CD14-positive monocyte (primary cell): ENCODE results near the gene FAM83F. TPM values are rescaled to one million over a fixed set of nuclear protein-coding genes. Genes with fewer than 3 reads are reported as not detected.
"Not testable (repeated sequence)": the region's sequence is repeated elsewhere in the genome, so short reads cannot be mapped to it uniquely, and the experiment has no call there.

Source experiments
- DNase-seq, 3 donors: peaks; one replicate each; pipeline ENCODE4 v3.0.0-alpha.2; 2011 to 2022
- H2AFZ ChIP-seq: 2 replicates; pipeline ENCODE4 v1.6.0; 2012; ENCODE audit warnings: mild to moderate bottlenecking, low read depth, low read length, inconsistent platforms; ENCODE audit not compliant: insufficient read depth, poor library complexity, severe bottlenecking
- H3K27ac ChIP-seq, 2 donors: 1 replicate in 1 of 2; 2 replicates in 1 of 2; pipeline ENCODE4 v1.5.1; 2012 to 2013; ENCODE audit warnings: low read length in 2 of 2, control low read depth in 1 of 2, inconsistent platforms in 1 of 2, low read depth in 1 of 2, mild to moderate bottlenecking in 1 of 2
- H3K27me3 ChIP-seq, 2 donors: one replicate each; pipeline versions ENCODE4 v1.6.0 to v1.6.1; 2011 to 2013; ENCODE audit warnings: low read length in 2 of 2; ENCODE audit not compliant: control insufficient read depth in 2 of 2, insufficient read depth in 2 of 2
- H3K36me3 ChIP-seq, 2 donors: replicated peaks in 1 of 2; 1 replicate in 1 of 2; 2 replicates in 1 of 2; pipeline versions ENCODE4 v1.5.1 to v1.6.1; 2012 to 2013; ENCODE audit warnings: low read length in 2 of 2, control low read depth in 1 of 2, inconsistent platforms in 1 of 2, mild to moderate bottlenecking in 1 of 2; ENCODE audit not compliant: insufficient read depth in 2 of 2, control insufficient read depth in 1 of 2
- H3K4me1 ChIP-seq, 2 donors: 1 replicate in 1 of 2; 2 replicates in 1 of 2; pipeline versions ENCODE4 v1.5.1 to v1.6.1; 2012 to 2013; ENCODE audit warnings: low read length in 2 of 2, control low read depth in 1 of 2, inconsistent platforms in 1 of 2, mild to moderate bottlenecking in 1 of 2, moderate library complexity in 1 of 2; ENCODE audit not compliant: insufficient read depth in 2 of 2, control insufficient read depth in 1 of 2
- H3K4me2 ChIP-seq: replicated peaks from 2 replicates; pipeline ENCODE3; 2012; ENCODE audit warnings: low read length, moderate library complexity, mild to moderate bottlenecking; ENCODE audit not compliant: poor library complexity, severe bottlenecking; ENCODE audit errors: extremely low read depth
- H3K4me3 ChIP-seq, 3 experiments: fragments of 200-600 bp in 1 of 3; sonication (generic) in 1 of 3; replicated peaks in 1 of 3; 1 replicate in 2 of 3; 2 replicates in 1 of 3; pipeline ENCODE4 v1.5.1; 2011 to 2013; ENCODE audit warnings: low read length in 3 of 3, mild to moderate bottlenecking in 3 of 3, control low read depth in 2 of 3, low read depth in 2 of 3, inconsistent platforms in 1 of 3, moderate library complexity in 1 of 3
- H3K79me2 ChIP-seq: 2 replicates; pipeline ENCODE4 v1.6.0; 2012; ENCODE audit warnings: mild to moderate bottlenecking, control low read depth, inconsistent platforms, low read length, moderate library complexity; ENCODE audit not compliant: insufficient read depth
- H3K9ac ChIP-seq: 2 replicates; pipeline ENCODE4 v1.6.0; 2017; ENCODE audit warnings: low read length, mild to moderate bottlenecking; ENCODE audit not compliant: insufficient read depth, poor library complexity, severe bottlenecking
- H3K9me3 ChIP-seq, 2 donors: replicated peaks in 1 of 2; 1 replicate in 1 of 2; 2 replicates in 1 of 2; pipeline versions ENCODE4 v1.5.1 to v1.6.1; 2012 to 2013; ENCODE audit warnings: low read length in 2 of 2, control low read depth in 1 of 2; ENCODE audit not compliant: control insufficient read depth in 1 of 2, insufficient read depth in 1 of 2
- H4K20me1 ChIP-seq: 2 replicates; pipeline ENCODE4 v1.6.0; 2012; ENCODE audit warnings: mild to moderate bottlenecking, low read length, control low read depth, moderate library complexity; ENCODE audit not compliant: insufficient read depth
- H3K27ac Mint-ChIP-seq, 7 donors: one replicate each; pipeline ENCODE4 v1.8.0; 2020; ENCODE audit warnings: mild to moderate bottlenecking in 7 of 7, mixed read lengths in 7 of 7, moderate library complexity in 6 of 7, inconsistent platforms in 2 of 7
- H3K27me3 Mint-ChIP-seq, 3 donors: one replicate each; pipeline ENCODE4 v1.8.0; 2021 to 2022; ENCODE audit warnings: low read depth in 3 of 3, mild to moderate bottlenecking in 3 of 3, mixed read lengths in 3 of 3, moderate library complexity in 3 of 3, inconsistent platforms in 1 of 3
- H3K36me3 Mint-ChIP-seq, 2 donors: one replicate each; pipeline ENCODE4 v1.8.0; 2020; ENCODE audit warnings: mixed read lengths in 2 of 2, inconsistent platforms in 1 of 2, mild to moderate bottlenecking in 1 of 2
- H3K4me1 Mint-ChIP-seq: one replicate; pipeline ENCODE4 v1.8.0; 2020; ENCODE audit warnings: mild to moderate bottlenecking, mixed read lengths
- H3K4me3 Mint-ChIP-seq, 2 donors: one replicate each; pipeline ENCODE4 v1.8.0; 2020; ENCODE audit warnings: mild to moderate bottlenecking in 2 of 2, mixed read lengths in 2 of 2, moderate library complexity in 1 of 2
- H3K9me3 Mint-ChIP-seq, 7 donors: one replicate each; pipeline ENCODE4 v1.8.0; 2020 to 2022; ENCODE audit warnings: mixed read lengths in 7 of 7, mild to moderate bottlenecking in 6 of 7, moderate library complexity in 6 of 7, inconsistent platforms in 2 of 7
- WGBS: methylation state at CpG from one replicate; pipeline ENCODE4 v1.1.5; 2013; ENCODE audit warnings: missing lambda C conversion rate; ENCODE audit not compliant: insufficient coverage; 5-methylcytosine and 5-hydroxymethylcytosine counted together
- intact Hi-C, 2 donors: fragments of 100-400 bp; cut with micrococcal nuclease; formaldehyde crosslinking; loops; one replicate each; pipeline versions ENCODE4 v1.15.0 to v1.15.1; 2023
- polyA plus RNA-seq, 3 donors: library from polyadenylated mRNA; depleted of rRNA in 1 of 3; unstranded in 2 of 3; stranded (reverse) in 1 of 3; fragments of 300-500 nt in 2 of 3; fragments of >200 nt in 1 of 3; fragmentation: Illumina TruSeq in 2 of 3; gene quantifications; 1 replicate in 2 of 3; 2 replicates in 1 of 3; pipeline ENCODE4 v1.2.3, GENCODE V29; 2012 to 2021
- TF ChIP-seq, protein P1 (sequence below): fragments of 200-600 bp; IDR thresholded peaks from one replicate; pipeline ENCODE4 v1.8.0; 2022; ENCODE audit warnings: antibody characterized with exemption, mild to moderate bottlenecking

The FAM83F gene
- polyA plus RNA-seq, 3 donors = 0.01 TPM; not detected in 2

DNA sequence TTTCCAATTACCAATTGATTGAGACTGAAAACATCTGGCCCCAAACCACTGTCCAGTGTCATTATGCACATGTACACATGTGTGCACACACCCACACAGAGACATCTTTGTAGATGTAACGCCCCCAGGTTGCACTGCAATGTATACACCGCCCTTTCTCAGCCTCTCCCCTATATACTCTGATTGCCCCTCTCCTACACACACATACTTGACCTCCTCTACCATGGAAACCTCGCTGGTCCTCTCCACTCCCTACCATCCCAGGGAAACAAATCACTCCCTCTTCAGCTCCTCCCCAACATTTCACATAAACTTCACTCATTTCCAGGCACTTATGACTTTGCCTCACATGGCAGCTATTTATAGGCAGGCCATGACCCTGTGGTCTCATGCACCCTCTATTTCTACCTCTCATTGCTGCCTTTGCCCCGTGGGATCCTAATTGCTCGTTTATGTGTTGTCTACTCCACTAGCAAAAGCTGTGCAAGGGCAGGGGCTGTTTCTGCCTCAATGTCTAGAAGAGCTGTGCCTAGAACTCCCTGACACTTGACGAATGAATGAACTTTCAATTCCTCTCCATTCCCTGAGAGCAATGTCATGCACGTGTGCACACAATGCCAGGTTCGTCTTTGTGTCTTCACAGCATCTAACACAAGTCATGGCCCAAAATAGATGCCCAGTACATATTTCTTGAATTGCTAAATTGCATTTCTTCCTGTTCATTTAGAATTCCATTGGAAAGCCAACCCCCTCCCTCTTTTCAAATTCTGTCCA, 44.6 kb upstream of the FAM83F start:
- no peak overlapping the region for H2AFZ ChIP-seq
- H3K36me3 ChIP-seq = no peaks in the 10 kb centered on the region
- no peak overlapping the region for H3K4me3 ChIP-seq
- no peak overlapping the region for H3K27ac ChIP-seq
- no peak overlapping the region for H3K4me2 ChIP-seq
- Mint-ChIP-seq H3K4me3 (peak overlapping the region in 1 of 2 donors; percentile 56), H3K27me3 (peaks cover 45 to 69% (median 51%) of the 10 kb centered on the region in 3 donors), H3K36me3 (peaks cover 2 to 7% of the 10 kb centered on the region in 2 donors), H3K4me1 (peaks cover 24% of the 10 kb centered on the region), H3K9me3 (peaks cover 0 to 4% (median 0%) of the 10 kb centered on the region in 7 donors), H3K27ac (no peak overlapping the region)
- peaks cover 13 to 17% of the 10 kb centered on the region in 2 donors for H3K4me1 ChIP-seq
- H3K79me2 ChIP-seq = no peaks in the 10 kb centered on the region
- intact Hi-C loops = no loop called here
- no peaks in the 10 kb centered on the region for H3K9me3 ChIP-seq
- WGBS = 79% methylated on average over 7 of the region's 8 CpGs
- H3K9ac ChIP-seq = no peak overlapping the region
- TF ChIP-seq, protein P1, sequence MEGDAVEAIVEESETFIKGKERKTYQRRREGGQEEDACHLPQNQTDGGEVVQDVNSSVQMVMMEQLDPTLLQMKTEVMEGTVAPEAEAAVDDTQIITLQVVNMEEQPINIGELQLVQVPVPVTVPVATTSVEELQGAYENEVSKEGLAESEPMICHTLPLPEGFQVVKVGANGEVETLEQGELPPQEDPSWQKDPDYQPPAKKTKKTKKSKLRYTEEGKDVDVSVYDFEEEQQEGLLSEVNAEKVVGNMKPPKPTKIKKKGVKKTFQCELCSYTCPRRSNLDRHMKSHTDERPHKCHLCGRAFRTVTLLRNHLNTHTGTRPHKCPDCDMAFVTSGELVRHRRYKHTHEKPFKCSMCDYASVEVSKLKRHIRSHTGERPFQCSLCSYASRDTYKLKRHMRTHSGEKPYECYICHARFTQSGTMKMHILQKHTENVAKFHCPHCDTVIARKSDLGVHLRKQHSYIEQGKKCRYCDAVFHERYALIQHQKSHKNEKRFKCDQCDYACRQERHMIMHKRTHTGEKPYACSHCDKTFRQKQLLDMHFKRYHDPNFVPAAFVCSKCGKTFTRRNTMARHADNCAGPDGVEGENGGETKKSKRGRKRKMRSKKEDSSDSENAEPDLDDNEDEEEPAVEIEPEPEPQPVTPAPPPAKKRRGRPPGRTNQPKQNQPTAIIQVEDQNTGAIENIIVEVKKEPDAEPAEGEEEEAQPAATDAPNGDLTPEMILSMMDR = no peak
- H3K27me3 ChIP-seq = peaks cover 27 to 57% of the 10 kb centered on the region in 2 donors
- no peak for DNase-seq
- no peaks in the 10 kb centered on the region for H4K20me1 ChIP-seq

DNA sequence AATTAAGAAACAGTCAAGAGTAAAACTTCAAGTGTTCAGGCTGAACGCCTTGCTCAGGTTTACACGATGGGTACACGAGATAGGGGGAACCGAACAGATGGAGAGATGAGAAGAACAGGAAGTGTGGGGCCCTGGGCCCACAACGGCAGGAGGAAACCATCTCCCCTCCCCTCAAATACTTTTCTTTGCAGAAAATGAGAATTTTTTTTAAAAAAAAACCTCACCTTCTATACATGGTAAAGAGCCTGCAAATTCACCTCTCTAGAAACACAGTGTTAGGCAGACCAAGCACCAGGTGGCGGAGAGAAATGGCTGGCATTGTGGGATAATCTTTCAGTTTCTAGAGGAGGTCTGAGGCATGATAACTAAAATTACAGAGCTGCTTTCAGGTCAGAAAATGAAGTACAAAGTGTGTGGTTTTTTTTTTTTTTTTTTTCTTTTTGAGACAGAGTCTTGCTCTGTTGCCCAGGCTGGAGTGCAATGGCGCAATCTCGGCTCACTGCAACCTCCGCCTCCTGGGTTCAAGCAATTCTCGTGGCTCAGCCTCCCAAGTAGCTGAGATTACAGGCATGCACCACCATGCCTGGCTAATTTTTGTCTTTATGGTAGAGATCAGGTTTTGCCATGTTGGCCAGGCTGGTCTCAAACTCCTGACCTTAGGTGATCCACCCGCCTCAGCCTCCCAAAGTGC, 43.0 kb upstream of the FAM83F start:
- peaks cover 21% of the 10 kb centered on the region for H3K4me1 Mint-ChIP-seq
- H3K27ac Mint-ChIP-seq, H3K36me3 ChIP-seq, intact Hi-C loops, H3K9me3 Mint-ChIP-seq, H3K27ac ChIP-seq, H3K9ac ChIP-seq, H3K9me3 ChIP-seq, H4K20me1 ChIP-seq, H2AFZ ChIP-seq, H3K79me2 ChIP-seq, H3K4me3 ChIP-seq, DNase-seq, H3K4me2 ChIP-seq: not testable (repeated sequence)
- peak overlapping the region in 1 of 2 donors; percentile 46 for H3K4me3 Mint-ChIP-seq
- H3K36me3 Mint-ChIP-seq = peaks cover 3 to 10% of the 10 kb centered on the region in 2 donors
- peaks cover 33 to 65% of the 10 kb centered on the region in 2 donors for H3K27me3 ChIP-seq
- 100% methylated on average over 1 of the region's 11 CpGs for WGBS
- H3K4me1 ChIP-seq = peaks cover 9 to 11% of the 10 kb centered on the region in 2 donors
- peaks cover 53 to 82% (median 61%) of the 10 kb centered on the region in 3 donors for H3K27me3 Mint-ChIP-seq
